Inferior parietal cortex (tissue), 1 donor: ENCODE data around the gene PMS2.
"Not testable (repeated sequence)": the region's sequence is repeated elsewhere in the genome, so short reads cannot be mapped to it uniquely, and the experiment has no call there.

Experiments
- DNase-seq: peaks from one replicate; pipeline ENCODE4 v3.0.0-alpha.2; 2016; ENCODE audit errors: extremely low spot score

Gene PMS2, protein sequence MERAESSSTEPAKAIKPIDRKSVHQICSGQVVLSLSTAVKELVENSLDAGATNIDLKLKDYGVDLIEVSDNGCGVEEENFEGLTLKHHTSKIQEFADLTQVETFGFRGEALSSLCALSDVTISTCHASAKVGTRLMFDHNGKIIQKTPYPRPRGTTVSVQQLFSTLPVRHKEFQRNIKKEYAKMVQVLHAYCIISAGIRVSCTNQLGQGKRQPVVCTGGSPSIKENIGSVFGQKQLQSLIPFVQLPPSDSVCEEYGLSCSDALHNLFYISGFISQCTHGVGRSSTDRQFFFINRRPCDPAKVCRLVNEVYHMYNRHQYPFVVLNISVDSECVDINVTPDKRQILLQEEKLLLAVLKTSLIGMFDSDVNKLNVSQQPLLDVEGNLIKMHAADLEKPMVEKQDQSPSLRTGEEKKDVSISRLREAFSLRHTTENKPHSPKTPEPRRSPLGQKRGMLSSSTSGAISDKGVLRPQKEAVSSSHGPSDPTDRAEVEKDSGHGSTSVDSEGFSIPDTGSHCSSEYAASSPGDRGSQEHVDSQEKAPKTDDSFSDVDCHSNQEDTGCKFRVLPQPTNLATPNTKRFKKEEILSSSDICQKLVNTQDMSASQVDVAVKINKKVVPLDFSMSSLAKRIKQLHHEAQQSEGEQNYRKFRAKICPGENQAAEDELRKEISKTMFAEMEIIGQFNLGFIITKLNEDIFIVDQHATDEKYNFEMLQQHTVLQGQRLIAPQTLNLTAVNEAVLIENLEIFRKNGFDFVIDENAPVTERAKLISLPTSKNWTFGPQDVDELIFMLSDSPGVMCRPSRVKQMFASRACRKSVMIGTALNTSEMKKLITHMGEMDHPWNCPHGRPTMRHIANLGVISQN

DNA sequence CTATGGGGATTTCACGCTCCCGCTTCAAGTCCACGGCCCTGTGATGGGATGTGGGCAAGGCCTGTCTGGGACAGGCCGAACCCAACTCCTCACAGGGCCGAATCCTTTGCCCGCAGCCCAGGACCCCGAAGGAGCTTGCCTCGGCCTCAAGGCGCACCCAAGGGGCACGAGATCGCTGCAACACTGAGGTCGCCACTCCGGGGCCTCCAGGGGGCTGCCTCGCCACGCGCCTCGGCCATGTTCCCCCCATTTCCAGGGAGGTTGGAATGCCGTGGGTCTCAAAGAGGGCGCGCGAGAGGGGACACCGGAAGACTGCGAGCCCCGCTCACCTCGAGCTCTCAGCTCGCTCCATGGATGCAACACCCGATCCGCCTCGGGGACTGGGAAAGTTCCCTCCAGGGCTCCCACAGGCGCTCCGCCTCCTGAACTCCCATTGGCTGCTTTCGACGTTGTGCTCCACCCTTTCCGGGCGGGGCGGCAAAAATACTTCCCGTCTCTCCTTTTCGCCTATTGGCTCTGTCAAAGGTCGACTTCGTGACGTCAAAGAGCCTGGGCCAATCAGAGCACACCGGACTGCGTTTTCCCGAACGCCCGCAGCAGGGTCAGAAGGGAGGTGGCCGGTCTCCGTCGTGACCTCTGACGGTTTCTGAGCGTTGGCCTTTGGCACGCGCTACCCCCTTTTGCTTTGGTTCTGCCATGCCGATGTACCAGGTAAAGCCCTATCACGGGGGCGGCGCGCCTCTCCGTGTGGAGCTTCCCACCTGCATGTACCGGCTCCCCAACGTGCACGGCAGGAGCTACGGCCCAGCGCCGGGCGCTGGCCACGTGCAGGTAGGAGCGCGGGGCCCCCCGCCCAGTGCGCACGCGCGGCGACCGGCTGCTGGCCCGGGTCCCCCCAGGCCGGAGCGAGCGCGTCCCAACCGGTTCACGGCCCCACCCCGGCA lies at the start of gene PMS2, which contains the start of gene AIMP2:
TSS of gene PMS2 (minus strand) at position 382 of the 944 bp plus-strand sequence. CDS start at position 352, 30 bp downstream.
TSS of gene AIMP2 (plus strand) at position 605 of the 944 bp plus-strand sequence. CDS start at position 697, 92 bp downstream.
- peak; percentile 99 for DNase-seq

DNA sequence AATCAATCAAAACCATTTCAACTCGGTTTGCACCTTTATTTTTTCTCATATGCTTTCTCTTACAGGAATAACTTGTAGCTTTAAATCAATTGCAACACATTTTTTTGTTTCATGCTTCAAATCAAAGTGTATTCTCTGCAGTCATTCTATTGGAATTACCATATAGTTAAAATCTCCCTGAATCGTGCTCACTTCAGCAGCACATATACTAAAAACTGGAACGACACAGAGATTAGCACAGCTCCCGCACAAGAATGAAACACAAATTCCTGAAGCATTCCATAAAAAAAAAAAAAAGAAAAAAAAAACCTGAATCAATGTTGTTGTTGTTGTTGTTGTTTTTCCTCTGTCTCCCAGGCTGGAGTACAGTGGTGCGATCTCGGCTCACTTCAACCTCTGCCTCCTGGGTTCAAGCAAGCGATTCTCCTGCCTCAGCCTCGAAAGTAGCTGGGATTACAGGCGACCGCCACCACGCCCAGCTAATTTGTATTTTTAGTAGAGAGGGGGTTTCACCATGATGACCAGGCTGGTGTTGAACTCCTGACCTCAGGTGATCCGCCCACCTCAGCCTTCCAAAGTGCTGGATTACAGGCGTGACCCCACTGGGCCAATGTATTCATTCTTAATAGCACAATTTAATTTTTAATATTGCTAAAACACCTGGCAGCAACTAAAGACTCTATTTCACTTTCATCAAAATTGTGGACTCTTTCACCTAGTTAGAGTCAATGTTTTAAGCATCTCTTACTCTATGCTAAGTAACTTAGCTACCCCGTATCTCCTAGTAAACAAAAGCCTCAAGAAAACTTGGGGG lies 48.7 kb upstream of the PMS2 start:
- DNase-seq: no peak

DNA sequence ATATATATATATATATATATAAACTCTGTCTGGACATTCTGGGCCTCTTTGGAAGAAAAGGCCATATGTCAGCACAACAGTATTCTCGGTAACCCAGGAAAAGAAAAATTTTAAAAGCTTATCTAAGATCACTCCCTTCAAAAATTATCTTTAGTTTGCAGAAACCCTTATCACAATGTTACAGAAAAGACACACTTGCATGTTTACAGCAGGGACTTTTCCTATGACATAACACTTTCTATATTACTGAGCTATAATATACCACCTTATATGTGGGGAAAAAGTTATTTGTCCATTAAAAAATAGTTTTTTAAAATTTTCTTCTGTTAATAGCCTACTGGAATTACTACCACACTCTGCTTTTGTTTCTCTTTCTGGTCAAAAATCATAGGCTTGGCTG lies 47.8 kb upstream of the PMS2 start:
- no peak for DNase-seq

DNA sequence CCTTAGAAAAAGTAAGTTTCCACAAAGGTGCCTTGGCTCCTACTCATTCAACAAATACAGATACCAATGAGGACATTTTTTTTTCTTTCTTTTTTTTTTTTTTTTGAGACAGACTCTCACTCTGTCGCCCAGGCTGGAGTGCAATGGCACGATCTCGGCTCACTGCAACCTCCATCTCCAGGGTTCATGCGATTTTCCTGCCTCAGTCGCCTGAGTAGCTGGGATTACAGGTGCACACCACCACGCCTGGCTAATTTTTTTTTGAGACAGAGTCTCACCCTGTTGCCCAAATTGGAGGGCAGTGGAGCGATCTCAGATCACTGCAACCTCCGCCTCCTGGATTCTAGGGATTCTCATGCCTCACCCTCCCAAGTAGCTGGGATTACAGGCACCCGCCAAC lies 42.3 kb upstream of the PMS2 start:
- not testable (repeated sequence) for DNase-seq

DNA sequence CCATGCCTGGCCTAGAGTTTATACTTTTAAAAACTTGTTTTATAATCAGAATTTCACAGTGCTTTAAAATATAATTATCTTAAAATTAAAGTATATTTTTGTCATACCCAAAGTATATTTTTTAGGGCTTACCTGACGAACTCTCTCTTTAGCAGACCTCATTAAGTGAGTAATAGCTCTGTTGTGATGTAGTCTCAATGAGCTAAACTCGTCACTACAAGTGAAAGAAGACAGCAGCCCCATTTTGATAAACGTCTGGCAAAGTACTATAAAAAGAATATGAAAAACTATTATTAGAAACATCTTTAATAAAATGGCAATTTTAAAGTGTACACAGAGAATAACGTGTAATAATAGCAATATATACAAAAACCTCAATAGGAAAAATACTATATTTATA lies 40.9 kb upstream of the PMS2 start:
- no peak for DNase-seq

DNA sequence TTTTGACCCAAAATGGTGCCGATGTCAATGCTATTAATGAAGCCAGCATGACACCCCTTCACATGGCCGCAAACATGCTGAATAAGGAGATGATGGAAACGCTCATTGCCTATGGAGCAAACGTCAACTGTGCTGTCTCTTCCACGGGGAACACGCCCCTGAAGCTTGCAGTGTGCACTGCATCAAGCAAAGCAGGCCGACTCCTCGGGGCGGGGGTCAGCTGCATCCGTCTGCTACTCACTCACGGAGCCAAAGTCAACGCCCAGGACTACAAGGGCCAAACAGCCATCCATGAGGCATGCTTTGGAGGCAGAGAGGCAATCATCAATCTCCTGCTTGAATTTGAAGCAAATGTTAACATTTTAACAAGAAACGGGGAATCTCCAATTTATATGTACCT lies 26.8 kb upstream of the PMS2 start:
- DNase-seq: no peak

DNA sequence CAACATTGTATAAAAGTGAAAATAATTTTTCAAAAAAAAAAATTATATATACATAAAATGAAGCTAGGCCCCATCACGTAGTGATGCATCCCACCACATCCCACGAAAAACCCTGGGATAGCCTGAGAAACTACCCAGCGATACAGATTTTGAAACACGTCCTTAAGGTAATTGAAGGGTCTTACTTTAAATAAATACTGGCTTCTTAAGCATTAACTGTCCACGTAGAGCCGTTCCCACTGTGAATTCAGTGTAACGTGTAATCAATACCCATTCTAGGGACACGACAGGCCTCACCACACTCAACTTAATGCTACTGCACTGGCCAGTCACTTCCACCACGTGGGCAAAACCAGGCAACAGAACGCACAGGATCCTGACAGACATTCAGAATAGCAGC lies 26.3 kb upstream of the PMS2 start:
- no peak for DNase-seq

DNA sequence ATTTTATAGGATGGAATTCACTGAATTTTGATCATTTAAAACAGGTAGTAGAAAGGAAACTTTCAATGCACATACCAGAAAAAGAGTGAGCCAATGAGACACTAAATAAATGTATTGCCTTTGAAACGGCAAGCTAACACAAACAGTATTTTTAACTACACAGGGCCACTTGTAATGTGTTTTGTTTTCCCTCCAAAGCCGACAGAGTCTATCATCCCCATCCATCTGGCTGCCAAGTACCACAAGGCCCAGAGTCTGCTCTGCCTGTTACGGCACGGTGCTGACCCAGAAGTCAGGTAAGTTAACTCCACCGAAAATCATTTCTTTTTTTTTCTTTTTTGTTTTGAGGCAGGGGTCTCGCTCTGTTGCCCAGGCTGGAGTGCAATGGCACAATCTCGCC lies 23.8 kb upstream of the PMS2 start:
- no peak for DNase-seq

DNA sequence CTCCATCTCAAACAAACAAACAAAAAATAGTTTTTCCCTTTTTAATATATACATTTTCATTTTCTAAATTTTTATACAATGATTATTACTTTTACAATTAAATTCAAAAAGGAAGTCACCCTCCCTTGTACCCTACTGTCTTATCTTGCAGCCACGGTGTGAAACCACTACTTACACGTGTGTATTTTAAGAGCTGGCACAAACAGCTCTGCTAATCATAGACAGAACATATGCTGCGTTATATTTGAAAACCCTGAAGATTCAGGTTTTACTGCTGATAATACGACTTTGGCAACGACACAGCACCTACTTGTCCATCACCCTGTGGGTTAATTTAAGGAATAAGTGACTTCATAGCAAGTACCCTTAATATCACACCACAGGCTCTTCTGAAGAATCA lies 23.3 kb upstream of the PMS2 start:
- DNase-seq: peak; percentile 25

DNA sequence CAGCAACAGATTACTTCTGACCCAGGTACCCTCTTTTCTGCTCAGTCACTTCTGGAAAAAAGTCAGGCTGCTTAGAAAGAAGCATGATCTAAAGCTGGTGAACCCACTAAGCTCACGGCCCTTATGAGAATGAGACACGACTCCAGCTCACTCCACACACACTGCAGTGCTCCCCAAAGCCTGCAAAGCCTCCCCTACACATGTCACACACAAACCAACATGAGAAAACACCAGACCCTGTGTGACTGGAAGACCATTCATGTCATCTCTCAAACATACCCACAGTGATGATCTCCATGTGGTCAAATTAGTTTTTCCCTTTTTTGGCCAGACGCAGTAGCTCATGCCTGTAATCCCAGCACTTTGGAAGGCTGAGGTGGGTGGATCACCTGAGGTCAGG lies 22.7 kb upstream of the PMS2 start:
- no peak for DNase-seq

DNA sequence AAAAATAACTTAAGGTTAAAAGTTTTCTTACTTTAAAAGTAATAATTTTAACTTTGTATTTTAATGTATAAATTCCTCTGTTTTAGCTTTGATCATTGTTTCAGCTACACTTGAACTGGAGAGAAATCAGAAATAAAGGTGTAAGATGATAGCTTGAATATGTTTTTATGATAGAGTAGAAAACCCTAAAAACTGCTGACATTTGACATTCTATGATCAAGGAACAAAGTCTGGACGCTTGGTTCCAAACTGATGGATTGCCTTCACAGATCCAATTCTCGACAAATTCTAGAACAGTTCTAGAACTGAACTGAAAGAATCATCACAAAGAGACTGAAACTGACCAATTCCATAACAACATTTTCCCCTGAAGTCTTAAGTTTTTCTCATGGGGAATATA lies 22.1 kb upstream of the PMS2 start, which contains the start of gene ANKRD61:
TSS of gene ANKRD61 (plus strand) at position 389 of the 400 bp plus-strand sequence. CDS start at position 389, 0 bp downstream.
- no peak for DNase-seq

DNA sequence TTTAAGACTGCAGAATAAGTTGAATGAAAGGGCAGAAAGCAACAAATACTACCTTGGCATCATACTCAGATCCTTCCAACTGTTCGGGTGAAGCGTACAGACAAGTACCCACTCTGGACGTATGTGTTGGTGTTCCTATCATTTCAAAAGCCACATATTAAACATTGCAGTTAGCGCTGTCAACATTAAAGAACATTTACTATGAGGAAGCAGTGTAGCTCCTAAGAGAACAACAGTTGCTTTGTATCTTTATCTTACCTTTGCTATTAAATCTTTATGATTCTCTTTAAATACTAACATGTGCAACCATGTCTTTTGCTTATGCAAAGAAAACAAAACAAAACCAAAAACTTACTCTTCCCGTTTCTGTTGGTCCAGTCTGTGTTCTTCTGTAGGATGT lies 19.7 kb upstream of the PMS2 start:
- no peak for DNase-seq

DNA sequence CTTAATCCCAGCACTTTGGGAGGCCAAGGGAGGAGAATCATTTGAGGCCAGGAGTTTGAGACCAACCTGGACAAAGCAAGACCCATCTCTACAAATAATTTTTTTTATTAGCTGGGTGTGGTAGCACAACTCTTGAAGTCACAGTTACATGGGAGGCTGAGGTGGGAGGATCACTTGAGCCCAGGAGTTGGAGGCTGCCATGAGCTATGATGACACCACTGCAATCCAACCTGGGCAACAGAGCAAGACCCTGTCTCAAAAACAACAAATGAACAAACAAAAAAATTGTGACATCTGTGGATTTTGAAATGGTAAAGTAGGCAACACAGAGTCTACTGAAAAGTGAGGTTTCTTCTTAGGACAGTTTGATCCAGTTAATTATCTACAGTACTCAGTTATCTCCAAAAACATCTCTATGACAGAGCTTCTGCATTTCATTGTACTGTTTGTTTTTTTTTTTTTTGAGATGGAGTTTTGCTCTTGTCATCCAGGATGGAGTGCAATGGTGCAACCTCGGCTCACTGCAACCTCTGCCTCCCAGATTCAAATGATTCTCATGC lies 19.0 kb upstream of the PMS2 start:
- DNase-seq: no peak

DNA sequence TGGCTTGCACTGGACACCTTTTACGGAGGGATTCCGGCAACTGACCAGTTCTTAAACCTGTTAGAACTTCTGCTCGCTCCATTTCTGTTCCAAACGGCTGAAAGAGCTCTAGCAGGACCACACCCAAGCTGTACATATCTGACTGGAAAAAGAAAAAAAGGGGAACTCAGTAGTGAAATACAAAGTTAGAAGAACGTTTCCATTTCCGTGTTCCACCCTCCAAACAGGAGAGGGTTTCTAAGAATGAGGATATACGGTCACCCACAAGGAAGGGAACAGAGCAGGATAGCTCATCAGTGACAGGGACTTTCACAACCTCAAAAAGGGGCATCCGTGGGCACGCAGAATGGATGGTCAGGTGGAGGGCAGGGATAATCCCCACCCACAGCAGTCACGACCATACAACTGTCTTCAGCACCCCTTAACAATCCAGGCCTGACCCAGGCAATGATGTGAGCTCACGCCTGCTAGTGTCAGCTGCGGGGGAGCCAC lies 18.0 kb upstream of the PMS2 start:
- no peak for DNase-seq

DNA sequence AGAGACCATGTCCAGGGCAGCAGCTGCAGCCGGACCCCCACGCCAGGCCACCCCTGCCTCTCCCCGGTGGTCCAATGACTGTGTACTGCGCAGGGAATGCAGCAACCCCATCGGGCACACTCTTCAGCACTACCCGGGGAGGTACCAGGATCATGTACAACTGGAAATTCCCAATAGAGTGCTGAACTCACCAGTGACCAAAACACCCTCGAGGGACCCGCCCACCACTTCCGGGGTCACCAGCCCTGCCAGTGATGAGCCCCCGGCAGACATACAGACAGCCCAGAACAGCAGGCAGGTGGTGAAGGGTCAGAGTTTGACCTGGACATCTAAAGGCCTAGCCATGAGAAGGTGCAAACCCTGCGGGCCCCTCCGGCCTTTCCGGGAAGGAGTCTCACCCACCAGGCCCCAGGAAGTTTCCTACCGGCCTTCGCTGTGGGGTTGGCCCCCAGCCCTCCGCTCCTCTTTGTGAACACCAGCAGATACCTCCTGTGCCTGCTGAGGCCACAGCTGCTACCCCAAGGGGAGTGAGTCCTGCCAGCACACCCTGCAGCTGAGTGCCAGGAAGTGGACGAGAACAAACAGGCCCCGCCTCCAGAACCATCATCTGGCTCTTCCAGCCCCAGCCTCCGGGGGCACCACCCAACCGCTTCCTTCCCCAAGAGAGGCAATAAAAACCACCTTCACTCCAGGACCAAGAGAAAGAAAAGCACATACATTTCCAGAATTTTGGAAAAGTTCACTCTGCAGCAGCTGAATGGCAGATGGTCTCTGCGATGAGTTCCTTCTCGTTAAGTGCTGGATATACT lies 17.4 kb upstream of the PMS2 start:
- no peak for DNase-seq

DNA sequence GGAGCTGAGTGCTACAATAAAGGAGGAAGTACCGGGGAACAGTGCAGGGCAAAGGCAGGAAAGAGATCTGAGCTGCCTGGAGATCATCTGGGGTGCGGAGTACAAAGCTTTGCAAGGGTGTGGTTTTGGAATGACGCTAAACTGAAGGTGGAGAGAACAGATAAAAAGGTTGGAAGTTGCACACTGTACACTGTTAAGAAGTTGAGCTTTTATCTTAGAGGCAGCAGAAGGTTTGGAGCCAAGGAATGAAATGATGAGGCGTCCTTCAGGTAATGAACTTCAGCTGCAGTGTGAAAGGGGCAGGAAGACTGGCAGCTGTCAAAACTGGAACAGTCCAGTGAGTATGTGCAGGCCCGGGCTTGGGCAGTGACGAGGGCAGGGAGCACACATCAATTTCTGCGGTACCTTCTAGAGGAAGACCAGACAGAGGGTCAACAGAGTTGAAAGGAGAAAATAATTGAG lies 15.2 kb upstream of the PMS2 start:
- DNase-seq: peak; percentile 27

DNA sequence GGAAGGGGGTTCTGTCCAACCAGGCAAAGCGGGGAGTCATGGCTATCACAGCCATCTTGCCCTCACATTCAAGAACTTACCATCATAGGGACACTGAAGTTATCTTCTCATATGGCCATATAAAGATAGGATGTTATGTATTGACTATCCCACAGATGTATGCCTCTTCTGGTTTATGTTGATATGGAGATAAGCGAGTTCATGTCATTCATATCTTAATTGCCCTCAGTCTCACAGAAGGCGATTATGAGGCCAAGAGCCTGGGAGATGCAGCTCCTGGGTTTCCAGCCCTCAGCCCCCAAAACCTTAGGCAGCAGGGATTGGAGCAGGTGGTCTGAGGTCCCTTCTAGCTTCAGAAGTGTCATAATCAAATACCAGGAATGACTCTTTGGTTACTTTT lies 13.9 kb upstream of the PMS2 start:
- DNase-seq: no peak

DNA sequence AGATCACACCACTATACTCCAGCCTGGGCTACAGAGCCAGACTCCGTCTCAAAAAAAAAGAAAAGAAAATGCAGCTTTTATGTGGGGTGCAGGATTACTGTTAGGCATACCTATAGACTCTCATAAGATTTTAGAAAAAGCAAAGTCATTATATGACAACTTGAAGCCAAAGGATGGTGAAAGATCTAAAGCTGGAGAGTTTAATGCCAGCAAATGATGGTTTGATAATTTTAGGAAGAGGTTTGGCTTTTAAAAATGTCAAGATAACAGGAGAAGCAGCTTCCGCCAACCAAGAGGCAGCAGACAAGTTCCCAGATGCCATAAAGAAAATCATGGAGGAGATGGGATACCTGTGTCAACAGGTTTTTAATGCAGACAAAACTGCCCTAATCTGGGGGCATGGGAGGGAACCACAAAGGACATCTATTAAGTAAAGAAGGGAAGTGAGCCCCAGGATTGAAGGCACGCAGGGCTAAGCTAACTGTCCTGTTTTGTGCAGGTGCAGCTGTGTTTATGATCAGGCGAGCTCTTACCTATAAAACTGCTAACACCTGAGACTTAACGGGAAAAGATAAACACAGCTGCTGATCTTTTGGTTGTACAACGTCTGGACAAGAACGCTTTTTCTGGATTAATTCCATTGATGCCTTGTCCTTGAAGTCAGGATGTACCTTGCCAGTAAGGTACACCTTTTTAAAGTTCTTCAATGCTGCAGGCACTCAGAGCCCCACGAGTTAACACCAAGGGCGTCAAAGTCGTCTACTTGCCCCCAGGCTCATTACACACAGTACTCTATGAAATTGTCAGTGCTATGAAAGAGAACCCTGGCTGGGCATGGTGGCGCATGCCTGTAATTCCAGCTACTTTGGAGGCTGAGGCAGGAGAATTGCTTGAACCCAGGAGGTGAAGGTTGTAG lies 11.8 kb upstream of the PMS2 start:
- no peak for DNase-seq
